Mesendoderm (in vitro differentiated cells): ENCODE results near the gene CRTAP.
A peak's percentile ranks its signal among the peaks of the same experiment; 100 is the strongest.

Source experiments
- DNase-seq: peaks from one replicate; pipeline ENCODE4 v3.0.0; 2013
- H2AK5ac ChIP-seq: 2 replicates; pipeline ENCODE4 v1.6.1; 2013; ENCODE audit warnings: low read length, inconsistent platforms
- H2BK120ac ChIP-seq: 2 replicates; pipeline ENCODE4 v1.6.1; 2013; ENCODE audit warnings: low read depth, mild to moderate bottlenecking, low read length, moderate library complexity, mixed read lengths
- H2BK15ac ChIP-seq: replicated peaks from 2 replicates; pipeline ENCODE4 v1.6.1; 2013; ENCODE audit warnings: low read depth, mild to moderate bottlenecking, moderate library complexity
- H2BK5ac ChIP-seq: 2 replicates; pipeline ENCODE4 v1.6.1; 2013; ENCODE audit warnings: low read length, inconsistent platforms
- H3K18ac ChIP-seq: 2 replicates; pipeline ENCODE4 v1.6.1; 2013; ENCODE audit warnings: mild to moderate bottlenecking, low read length, mixed read lengths
- H3K23ac ChIP-seq: one replicate; pipeline ENCODE4 v1.6.1; 2013; ENCODE audit warnings: low read length
- H3K27ac ChIP-seq: 2 replicates; pipeline ENCODE4 v1.5.1; 2013; ENCODE audit warnings: low read depth, mild to moderate bottlenecking, inconsistent platforms, low read length, moderate library complexity
- H3K27me3 ChIP-seq: 2 replicates; pipeline ENCODE4 v1.6.1; 2013; ENCODE audit warnings: low read length, control low read depth, mild to moderate bottlenecking, inconsistent platforms; ENCODE audit not compliant: insufficient read depth, poor library complexity
- H3K36me3 ChIP-seq: 2 replicates; pipeline ENCODE4 v1.6.1; 2013; ENCODE audit warnings: low read length, inconsistent platforms; ENCODE audit not compliant: control insufficient read depth, insufficient read depth
- H3K4ac ChIP-seq: one replicate; pipeline ENCODE4 v1.6.1; 2013; ENCODE audit warnings: low read depth, mild to moderate bottlenecking, low read length, moderate library complexity
- H3K4me1 ChIP-seq: 2 replicates; pipeline ENCODE4 v1.6.1; 2013; ENCODE audit warnings: low read depth, low read length, inconsistent platforms; ENCODE audit not compliant: control insufficient read depth
- H3K4me2 ChIP-seq: 2 replicates; pipeline ENCODE4 v1.6.1; 2013; ENCODE audit warnings: low read length
- H3K4me3 ChIP-seq: 2 replicates; pipeline ENCODE4 v1.5.1; 2013; ENCODE audit warnings: mild to moderate bottlenecking, low read length
- H3K56ac ChIP-seq: one replicate; pipeline ENCODE4 v1.6.1; 2013; ENCODE audit warnings: low read length
- H3K79me1 ChIP-seq: 2 replicates; pipeline ENCODE4 v1.6.1; 2013; ENCODE audit warnings: low read length, inconsistent platforms
- H3K79me2 ChIP-seq: 2 replicates; pipeline ENCODE4 v1.6.1; 2013; ENCODE audit warnings: mild to moderate bottlenecking, low read length; ENCODE audit not compliant: control insufficient read depth, insufficient read depth
- H3K9ac ChIP-seq: 2 replicates; pipeline ENCODE4 v1.6.1; 2013; ENCODE audit warnings: low read length, inconsistent platforms
- H4K5ac ChIP-seq: one replicate; pipeline ENCODE4 v1.6.1; 2013; ENCODE audit warnings: low read length
- H4K8ac ChIP-seq: one replicate; pipeline ENCODE4 v1.6.1; 2013; ENCODE audit warnings: low read depth, mild to moderate bottlenecking, control low read depth, low read length, moderate library complexity
- WGBS: extraction: QIAGEN DNeasy Blood & Tissue Kit; methylation state at CpG from one replicate; pipeline ENCODE4 v1.1.7; 2013; ENCODE audit warnings: low lambda C conversion rate, missing lambda C conversion rate; ENCODE audit not compliant: insufficient coverage; ENCODE audit errors: extremely low coverage; 5-methylcytosine and 5-hydroxymethylcytosine counted together

Gene CRTAP

GRCh38 chr3:33093847-33094246, 20.0 kb upstream of the CRTAP start:
- Histone ChIP-seq H3K23ac (no peak overlapping the region), H3K36me3 (no peaks in the 10 kb centered on the region), H3K27ac (no peak overlapping the region), H3K79me2 (peaks cover 11% of the 10 kb centered on the region), H4K8ac (no peak overlapping the region), H3K9ac (no peak overlapping the region), H3K4me1 (peaks cover 3% of the 10 kb centered on the region), H2BK120ac (no peak overlapping the region), H2BK5ac (no peak overlapping the region), H3K18ac (no peak overlapping the region), H3K4me3 (no peak overlapping the region), H3K79me1 (peaks cover 23% of the 10 kb centered on the region), H2AK5ac (no peak overlapping the region), H3K4me2 (no peak overlapping the region), H3K27me3 (no peaks in the 10 kb centered on the region), H2BK15ac (no peak overlapping the region), H3K4ac (no peak overlapping the region), H4K5ac (no peak overlapping the region), H3K56ac (no peak overlapping the region)
- no CpG with 5 or more reads among the region's 11 CpGs for WGBS
- DNase-seq, result peak; percentile 41

GRCh38 chr3:33095436-33095835, 18.4 kb upstream of the CRTAP start:
- H2BK5ac ChIP-seq, result no peak overlapping the region
- no peak overlapping the region for H3K23ac ChIP-seq
- H3K56ac ChIP-seq, result no peak overlapping the region
- WGBS, result no CpG with 5 or more reads among the region's 2 CpGs
- H4K5ac ChIP-seq, result no peak overlapping the region
- H3K4ac ChIP-seq, result no peak overlapping the region
- peaks cover 21% of the 10 kb centered on the region for H3K79me1 ChIP-seq
- no peaks in the 10 kb centered on the region for H3K36me3 ChIP-seq
- no peak overlapping the region for H4K8ac ChIP-seq
- no peak overlapping the region for H2AK5ac ChIP-seq
- H2BK120ac ChIP-seq, result no peak overlapping the region
- peaks cover 3% of the 10 kb centered on the region for H3K4me1 ChIP-seq
- H3K27me3 ChIP-seq, result no peaks in the 10 kb centered on the region
- H3K4me3 ChIP-seq, result no peak overlapping the region
- no peak overlapping the region for H2BK15ac ChIP-seq
- H3K4me2 ChIP-seq, result no peak overlapping the region
- H3K79me2 ChIP-seq, result peaks cover 11% of the 10 kb centered on the region
- no peak overlapping the region for H3K9ac ChIP-seq
- no peak overlapping the region for H3K27ac ChIP-seq
- no peak for DNase-seq
- no peak overlapping the region for H3K18ac ChIP-seq

GRCh38 chr3:33096093-33096868, 17.5 kb upstream of the CRTAP start:
- no peaks in the 10 kb centered on the region for H3K27me3 ChIP-seq
- H2BK120ac ChIP-seq, result no peak overlapping the region
- H3K36me3 ChIP-seq, result no peaks in the 10 kb centered on the region
- H3K18ac ChIP-seq, result peak overlapping the region; percentile 96
- H3K9ac ChIP-seq, result peak overlapping the region; percentile 94
- no peak overlapping the region for H3K27ac ChIP-seq
- H3K4me3 ChIP-seq, result peak overlapping the region; percentile 85
- H4K8ac ChIP-seq, result peak overlapping the region; percentile 65
- H2BK15ac ChIP-seq, result no peak overlapping the region
- WGBS, result no CpG with 5 or more reads among the region's 51 CpGs
- peak overlapping the region; percentile 95 for H3K56ac ChIP-seq
- H2BK5ac ChIP-seq, result no peak overlapping the region
- no peak overlapping the region for H4K5ac ChIP-seq
- peaks cover 11% of the 10 kb centered on the region for H3K79me2 ChIP-seq
- DNase-seq, result peak; percentile 51
- H3K23ac ChIP-seq, result no peak overlapping the region
- H3K4me1 ChIP-seq, result peaks cover 3% of the 10 kb centered on the region
- H3K79me1 ChIP-seq, result peaks cover 21% of the 10 kb centered on the region
- H3K4ac ChIP-seq, result no peak overlapping the region
- H3K4me2 ChIP-seq, result peak overlapping the region; percentile 83
- no peak overlapping the region for H2AK5ac ChIP-seq

GRCh38 chr3:33099109-33099645, 14.6 kb upstream of the CRTAP start:
- Histone ChIP-seq H4K8ac (no peak overlapping the region), H3K27me3 (no peaks in the 10 kb centered on the region), H3K27ac (no peak overlapping the region), H2BK120ac (no peak overlapping the region), H3K79me1 (peaks cover 3% of the 10 kb centered on the region), H3K36me3 (no peaks in the 10 kb centered on the region), H3K4me3 (no peak overlapping the region), H3K18ac (no peak overlapping the region), H3K79me2 (peaks cover 5% of the 10 kb centered on the region), H3K4me1 (peaks cover 3% of the 10 kb centered on the region), H3K4ac (no peak overlapping the region), H3K4me2 (no peak overlapping the region), H3K9ac (no peak overlapping the region), H2BK15ac (no peak overlapping the region), H2BK5ac (no peak overlapping the region), H3K56ac (no peak overlapping the region), H3K23ac (no peak overlapping the region), H4K5ac (no peak overlapping the region), H2AK5ac (no peak overlapping the region)
- no peak for DNase-seq
- WGBS, result 100% methylated on average over 1 of the region's 3 CpGs

- Histone ChIP-seq H3K79me2 (peaks cover 5% of the 10 kb centered on the region), H3K36me3 (no peaks in the 10 kb centered on the region), H2BK120ac (no peak overlapping the region), H3K4ac (no peak overlapping the region), H3K56ac (no peak overlapping the region), H2BK15ac (no peak overlapping the region), H3K18ac (no peak overlapping the region), H4K5ac (no peak overlapping the region), H3K4me2 (no peak overlapping the region), H3K9ac (no peak overlapping the region), H2BK5ac (no peak overlapping the region), H3K4me1 (peaks cover 3% of the 10 kb centered on the region), H3K23ac (no peak overlapping the region), H3K27ac (no peak overlapping the region), H3K4me3 (no peak overlapping the region), H4K8ac (no peak overlapping the region), H2AK5ac (no peak overlapping the region), H3K27me3 (no peaks in the 10 kb centered on the region), H3K79me1 (peaks cover 3% of the 10 kb centered on the region)
- WGBS, result no CpG with 5 or more reads among the region's 3 CpGs
- no peak for DNase-seq
Observed at GRCh38 chr3:33099701-33100100, 14.1 kb upstream of the CRTAP start.
